ENCODE measurements around the gene CLIP4. TPM values are rescaled to one million over a fixed set of nuclear protein-coding genes. Genes with fewer than 3 reads are reported as not detected.

CLIP4 gene
- total and polyA plus RNA-seq, 10 donors: 4.1 to 68.8 (median 28.2) TPM

DNA sequence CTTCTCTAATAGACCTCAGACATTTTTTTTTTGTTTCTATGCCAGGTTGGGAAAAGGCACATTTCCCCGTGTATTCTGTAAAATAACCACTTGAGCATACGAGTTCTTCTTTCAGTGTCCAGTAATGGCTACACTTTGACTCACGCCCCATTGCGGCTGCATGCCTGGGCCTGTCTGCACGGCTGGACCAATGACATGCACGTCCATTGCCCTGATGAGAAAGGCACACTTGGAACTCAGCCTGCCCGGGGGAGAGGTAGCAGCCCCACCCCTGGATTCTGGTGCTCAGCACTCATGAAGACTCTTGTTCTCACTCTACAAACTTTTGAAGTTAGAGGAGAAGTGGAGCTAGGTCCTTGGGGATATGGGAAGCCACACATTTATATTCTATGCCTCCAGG, 46.7 kb upstream of the CLIP4 start:
- no peaks in the 10 kb centered on the region for H3K27me3 ChIP-seq (replicated peaks in 1 of 7)
- WGBS, 5 donors: 88 to 94% (median 89%) methylated on average over 7 of the region's 7 CpGs
- TF ChIP-seq POLR2A (IDR thresholded peaks at IDR 0.05) (no peak), CTCF (IDR thresholded peaks at IDR 0.05 in 8 of 11, conservative IDR thresholded peaks at IDR 0.05 in 3 of 11) (no peak), POLR2AphosphoS5 (IDR thresholded peaks at IDR 0.05) (no peak)
- H3K36me3 ChIP-seq: no peaks in the 10 kb centered on the region
- DNase-seq: no peak
- peaks cover 0 to 29% (median 2%) of the 10 kb centered on the region in 6 donors for H3K4me1 ChIP-seq
- H3K9me3 ChIP-seq: no peaks in the 10 kb centered on the region
- intact Hi-C loops (cut with DNase I; ENCODE audit: low total_unique reads): no loop called here
- H3K4me3 ChIP-seq: no peak overlapping the region
- H3K27ac ChIP-seq: no peak overlapping the region

GRCh38 chr2:29070526-29070925, 44.7 kb upstream of the CLIP4 start:
- 82 to 94% (median 89%) methylated on average over 3 to 12 of the region's 12 CpGs for WGBS, 5 donors
- Histone ChIP-seq H3K4me3 (no peak overlapping the region), H3K27ac (no peak overlapping the region), H3K27me3 (replicated peaks in 1 of 7) (no peaks in the 10 kb centered on the region), H3K9me3 (no peaks in the 10 kb centered on the region), H3K36me3 (no peaks in the 10 kb centered on the region), H3K4me1 (peaks cover 0 to 11% (median 1%) of the 10 kb centered on the region in 6 donors)
- DNase-seq: no peak
- intact Hi-C loops (cut with DNase I; ENCODE audit: low total_unique reads): no loop called here
- TF ChIP-seq CTCF (IDR thresholded peaks at IDR 0.05 in 8 of 11, conservative IDR thresholded peaks at IDR 0.05 in 3 of 11): no peak
- TF ChIP-seq POLR2AphosphoS5 (IDR thresholded peaks at IDR 0.05): no peak

- 80 to 87% (median 85%) methylated on average over 18 to 19 of the region's 19 CpGs for WGBS, 5 donors
- no peak for DNase-seq
- Histone ChIP-seq H3K4me3 (no peak overlapping the region), H3K27ac (no peak overlapping the region), H3K36me3 (no peaks in the 10 kb centered on the region), H3K9me3 (no peaks in the 10 kb centered on the region), H3K27me3 (replicated peaks in 1 of 7) (no peaks in the 10 kb centered on the region), H3K4me1 (peaks cover 0 to 8% (median 0%) of the 10 kb centered on the region in 6 donors)
- TF ChIP-seq POLR2AphosphoS5 (IDR thresholded peaks at IDR 0.05) (no peak), CTCF (IDR thresholded peaks at IDR 0.05 in 8 of 11, conservative IDR thresholded peaks at IDR 0.05 in 3 of 11) (no peak), POLR2A (IDR thresholded peaks at IDR 0.05) (no peak)
- intact Hi-C loops (cut with DNase I; ENCODE audit: low total_unique reads): no loop called here
These were observed 43.9 kb upstream of the CLIP4 start for GRCh38 chr2:29071032-29071975.

- DNase-seq: no peak
- no peak overlapping the region for H3K27ac ChIP-seq
- no peak overlapping the region for H3K4me3 ChIP-seq
- H3K9me3 ChIP-seq: no peaks in the 10 kb centered on the region
- no peak for TF ChIP-seq CTCF (IDR thresholded peaks at IDR 0.05 in 8 of 11, conservative IDR thresholded peaks at IDR 0.05 in 3 of 11)
- no peak for TF ChIP-seq POLR2A (IDR thresholded peaks at IDR 0.05)
- TF ChIP-seq POLR2AphosphoS5 (IDR thresholded peaks at IDR 0.05): no peak
- no peaks in the 10 kb centered on the region for H3K4me1 ChIP-seq
- 87 to 95% (median 89%) methylated on average over 2 to 8 of the region's 8 CpGs for WGBS, 5 donors
- H3K27me3 ChIP-seq (replicated peaks in 1 of 7): no peaks in the 10 kb centered on the region
- intact Hi-C loops (cut with DNase I; ENCODE audit: low total_unique reads): no loop called here
- no peaks in the 10 kb centered on the region for H3K36me3 ChIP-seq
These were observed 43.0 kb upstream of the CLIP4 start for GRCh38 chr2:29072251-29072650.
